Measurements from ENCODE around the gene THY1.

DNA sequence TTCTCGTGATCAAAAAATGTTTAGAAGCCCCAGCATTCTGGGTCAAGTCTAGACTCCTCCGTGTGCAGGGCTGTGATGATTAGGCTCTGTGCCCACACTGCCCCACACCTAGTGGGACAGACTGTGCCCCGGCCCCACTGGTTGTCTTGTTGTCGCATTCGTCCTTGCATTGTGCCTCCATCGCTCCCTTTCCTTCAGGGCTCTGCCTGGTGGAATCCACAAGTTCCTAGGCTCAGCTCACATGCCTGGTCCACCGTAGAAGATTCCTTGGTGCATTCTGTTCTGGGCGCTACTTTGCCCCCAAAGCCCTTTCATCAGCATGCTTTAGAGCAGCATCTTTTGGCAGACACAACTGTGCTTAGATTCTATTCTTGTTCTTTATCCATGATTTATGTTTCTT, 23.5 kb upstream of the THY1 start:
- TF ChIP-seq POLR2A (IDR thresholded peaks at IDR 0.05; ENCODE audit: low read depth, low read length), result no peak
- no peak for TF ChIP-seq POLR2AphosphoS5 (IDR thresholded peaks at IDR 0.05; ENCODE audit: low read depth, low read length)

Data from GM12891 (cell line).